ENCODE measurements around the gene ATF1.

DNA sequence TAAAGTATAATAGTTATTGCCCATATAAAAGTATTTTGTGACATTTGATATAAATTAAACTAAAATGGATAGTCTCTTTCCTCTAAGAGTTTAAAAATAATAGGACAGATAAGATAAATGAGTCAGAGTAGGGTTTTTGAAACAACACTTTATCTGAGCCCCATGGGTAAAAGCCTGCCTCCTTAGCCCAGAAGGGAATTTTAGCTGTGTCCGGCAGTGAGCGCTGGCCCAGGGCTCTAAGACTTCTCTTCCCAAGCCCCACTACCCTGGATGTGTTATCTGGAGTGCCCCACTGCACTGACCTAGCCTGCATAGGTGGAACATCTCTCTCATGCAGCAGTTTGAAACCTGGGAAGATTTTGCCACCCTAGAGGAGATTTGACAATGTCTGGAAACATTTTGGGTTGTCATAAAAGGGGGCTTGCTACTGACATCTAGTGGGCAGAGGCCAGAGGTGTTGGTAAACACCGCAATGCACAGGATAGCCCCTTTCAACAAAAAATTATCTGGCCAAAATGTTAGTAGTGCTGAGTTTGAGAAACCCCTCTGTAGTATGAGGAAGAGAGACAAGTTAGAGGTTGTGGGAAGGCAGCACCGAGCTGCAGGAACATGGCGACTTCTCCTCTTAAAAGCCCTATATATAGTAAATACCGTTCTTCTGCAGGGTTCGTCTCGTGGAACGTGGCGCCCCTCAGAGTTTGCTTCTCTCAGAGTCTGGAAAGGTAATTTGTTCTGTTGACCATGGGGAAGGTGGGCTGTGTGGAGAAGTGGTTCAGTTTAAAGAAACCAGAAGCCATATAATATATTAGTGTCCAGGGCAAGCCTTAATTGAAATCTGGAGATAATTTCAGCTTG lies 29.3 kb upstream of the ATF1 start:
- no peak for TF ChIP-seq ZNF274 (IDR thresholded peaks at IDR 0.05; ENCODE audit: low read depth, low read length)
- TF ChIP-seq YY1 (IDR thresholded peaks at IDR 0.05; ENCODE audit: insufficient read depth, insufficient read length), result no peak
